Ishikawa (cell line): Measurements from ENCODE around the gene SDK1.

ENCODE experiments used
- CEBPB ChIP-seq: IDR thresholded peaks from 2 replicates; pipeline ENCODE4 v1.6.1; 2012
- EGR1 ChIP-seq: IDR thresholded peaks from 2 replicates; pipeline ENCODE4 v1.6.1; 2012
- EP300 ChIP-seq: IDR thresholded peaks from 2 replicates; pipeline ENCODE4 v1.6.1; 2012; ENCODE audit warnings: borderline replicate concordance
- FOXM1 ChIP-seq: IDR thresholded peaks from 2 replicates; pipeline ENCODE4 v1.6.1; 2012; ENCODE audit warnings: low read depth, borderline replicate concordance
- NFIC ChIP-seq: IDR thresholded peaks from 2 replicates; pipeline ENCODE4 v1.6.1; 2012
- RAD21 ChIP-seq: IDR thresholded peaks from 2 replicates; pipeline ENCODE4 v1.6.1; 2012; ENCODE audit warnings: low read depth
- TAF1 ChIP-seq: IDR thresholded peaks from 2 replicates; pipeline ENCODE4 v1.6.1; 2012; ENCODE audit warnings: low read depth, mild to moderate bottlenecking
- TCF12 ChIP-seq: IDR thresholded peaks from 2 replicates; pipeline ENCODE4 v1.6.1; 2012; ENCODE audit warnings: low read depth
- TEAD4 ChIP-seq: IDR thresholded peaks from 2 replicates; pipeline ENCODE4 v1.6.1; 2012
- YY1 ChIP-seq: IDR thresholded peaks from 2 replicates; pipeline ENCODE4 v1.6.1; 2012; ENCODE audit warnings: low read depth
- TF ChIP-seq, protein P1 (sequence below): IDR thresholded peaks from 2 replicates; pipeline ENCODE4 v1.6.1; 2012
- TF ChIP-seq, protein P2 (sequence below): IDR thresholded peaks from 2 replicates; pipeline ENCODE4 v1.6.1; 2012; ENCODE audit warnings: low read depth, mild to moderate bottlenecking
- TF ChIP-seq, protein P3 (sequence below): IDR thresholded peaks from 2 replicates; pipeline ENCODE4 v1.6.1; 2012

DNA sequence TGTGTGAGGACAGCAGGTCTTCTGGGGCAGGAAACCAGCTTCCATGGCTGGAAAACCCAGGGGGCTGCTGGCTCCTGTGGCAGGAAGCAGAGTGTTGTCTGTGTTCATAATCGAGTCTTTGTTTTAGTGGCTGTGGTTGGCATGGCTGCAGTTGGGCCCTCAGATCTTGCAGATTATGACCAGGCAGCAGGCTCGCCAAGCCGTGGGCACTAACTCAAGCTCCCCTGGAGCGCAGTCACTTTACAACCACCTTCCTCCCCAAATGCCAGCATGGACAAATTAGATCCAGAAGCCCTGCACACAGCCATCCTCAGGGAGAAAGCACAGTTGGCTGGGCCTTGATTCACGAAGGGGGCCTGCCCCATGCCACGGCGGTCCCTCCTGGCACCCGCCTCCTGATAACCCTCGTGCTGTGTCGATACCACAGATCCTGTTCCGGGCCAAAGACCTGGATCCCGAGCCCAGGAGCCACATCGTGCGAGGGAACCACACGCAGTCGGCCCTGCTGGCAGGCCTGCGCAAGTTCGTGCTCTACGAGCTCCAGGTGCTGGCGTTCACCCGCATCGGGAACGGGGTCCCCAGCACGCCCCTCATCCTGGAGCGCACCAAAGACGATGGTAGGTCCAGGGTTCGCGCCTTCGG lies 828.5 kb downstream of the SDK1 start:
- TF ChIP-seq CEBPB (no peak), YY1 (no peak), EP300 (no peak), TCF12 (no peak), FOXM1 (no peak), NFIC (no peak), TAF1 (no peak), EGR1 (no peak), TEAD4 (no peak), RAD21 (no peak)
- TF ChIP-seq, protein P1, sequence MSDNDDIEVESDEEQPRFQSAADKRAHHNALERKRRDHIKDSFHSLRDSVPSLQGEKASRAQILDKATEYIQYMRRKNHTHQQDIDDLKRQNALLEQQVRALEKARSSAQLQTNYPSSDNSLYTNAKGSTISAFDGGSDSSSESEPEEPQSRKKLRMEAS = no peak
- TF ChIP-seq, protein P2, sequence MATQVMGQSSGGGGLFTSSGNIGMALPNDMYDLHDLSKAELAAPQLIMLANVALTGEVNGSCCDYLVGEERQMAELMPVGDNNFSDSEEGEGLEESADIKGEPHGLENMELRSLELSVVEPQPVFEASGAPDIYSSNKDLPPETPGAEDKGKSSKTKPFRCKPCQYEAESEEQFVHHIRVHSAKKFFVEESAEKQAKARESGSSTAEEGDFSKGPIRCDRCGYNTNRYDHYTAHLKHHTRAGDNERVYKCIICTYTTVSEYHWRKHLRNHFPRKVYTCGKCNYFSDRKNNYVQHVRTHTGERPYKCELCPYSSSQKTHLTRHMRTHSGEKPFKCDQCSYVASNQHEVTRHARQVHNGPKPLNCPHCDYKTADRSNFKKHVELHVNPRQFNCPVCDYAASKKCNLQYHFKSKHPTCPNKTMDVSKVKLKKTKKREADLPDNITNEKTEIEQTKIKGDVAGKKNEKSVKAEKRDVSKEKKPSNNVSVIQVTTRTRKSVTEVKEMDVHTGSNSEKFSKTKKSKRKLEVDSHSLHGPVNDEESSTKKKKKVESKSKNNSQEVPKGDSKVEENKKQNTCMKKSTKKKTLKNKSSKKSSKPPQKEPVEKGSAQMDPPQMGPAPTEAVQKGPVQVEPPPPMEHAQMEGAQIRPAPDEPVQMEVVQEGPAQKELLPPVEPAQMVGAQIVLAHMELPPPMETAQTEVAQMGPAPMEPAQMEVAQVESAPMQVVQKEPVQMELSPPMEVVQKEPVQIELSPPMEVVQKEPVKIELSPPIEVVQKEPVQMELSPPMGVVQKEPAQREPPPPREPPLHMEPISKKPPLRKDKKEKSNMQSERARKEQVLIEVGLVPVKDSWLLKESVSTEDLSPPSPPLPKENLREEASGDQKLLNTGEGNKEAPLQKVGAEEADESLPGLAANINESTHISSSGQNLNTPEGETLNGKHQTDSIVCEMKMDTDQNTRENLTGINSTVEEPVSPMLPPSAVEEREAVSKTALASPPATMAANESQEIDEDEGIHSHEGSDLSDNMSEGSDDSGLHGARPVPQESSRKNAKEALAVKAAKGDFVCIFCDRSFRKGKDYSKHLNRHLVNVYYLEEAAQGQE = no peak
- TF ChIP-seq, protein P3, sequence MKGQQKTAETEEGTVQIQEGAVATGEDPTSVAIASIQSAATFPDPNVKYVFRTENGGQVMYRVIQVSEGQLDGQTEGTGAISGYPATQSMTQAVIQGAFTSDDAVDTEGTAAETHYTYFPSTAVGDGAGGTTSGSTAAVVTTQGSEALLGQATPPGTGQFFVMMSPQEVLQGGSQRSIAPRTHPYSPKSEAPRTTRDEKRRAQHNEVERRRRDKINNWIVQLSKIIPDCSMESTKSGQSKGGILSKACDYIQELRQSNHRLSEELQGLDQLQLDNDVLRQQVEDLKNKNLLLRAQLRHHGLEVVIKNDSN = no peak
